ENCODE results near the gene FLT4. TPM values are rescaled to one million over a fixed set of nuclear protein-coding genes. Genes with fewer than 3 reads are reported as not detected.

Gene FLT4
- total and polyA plus RNA-seq, 9 of the 15 experiments (the other 6 are each of a cell fraction or from before 2014, with no cell fraction given), result 0.01 to 0.42 (median 0.14) TPM; not detected in 2

GRCh38 chr5:180553530-180553929, 95.9 kb downstream of the FLT4 start (continued):
- TF ChIP-seq, protein P1, sequence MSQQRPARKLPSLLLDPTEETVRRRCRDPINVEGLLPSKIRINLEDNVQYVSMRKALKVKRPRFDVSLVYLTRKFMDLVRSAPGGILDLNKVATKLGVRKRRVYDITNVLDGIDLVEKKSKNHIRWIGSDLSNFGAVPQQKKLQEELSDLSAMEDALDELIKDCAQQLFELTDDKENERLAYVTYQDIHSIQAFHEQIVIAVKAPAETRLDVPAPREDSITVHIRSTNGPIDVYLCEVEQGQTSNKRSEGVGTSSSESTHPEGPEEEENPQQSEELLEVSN (IDR thresholded peaks at IDR 0.05; ENCODE audit: borderline replicate concordance in 1 of 2, extremely low read depth in 1 of 2, insufficient read depth in 1 of 2, insufficient read length in 1 of 2, low read depth in 1 of 2, low read length in 1 of 2, poor library complexity in 1 of 2, severe bottlenecking in 1 of 2), result no peak
- TF ChIP-seq ZNF3 (CRISPR knock-in tag; IDR thresholded peaks at IDR 0.05) (no peak), CTCF (IDR thresholded peaks at IDR 0.05 in 2 of 3, conservative IDR thresholded peaks at IDR 0.05 in 1 of 3; ENCODE audit: insufficient read depth in 2 of 3, low read depth in 1 of 3, low read length in 3 of 3) (no peak), E2F3 (CRISPR knock-in tag; IDR thresholded peaks at IDR 0.05) (no peak), NFXL1 (CRISPR knock-in tag; IDR thresholded peaks at IDR 0.05) (no peak; the same call in 1 of the 2 replicates), HSF4 (CRISPR knock-in tag; IDR thresholded peaks at IDR 0.05; ENCODE audit: borderline replicate concordance) (no peak), FIP1L1 (IDR thresholded peaks at IDR 0.05; ENCODE audit: low read depth, low read length, poor library complexity, severe bottlenecking) (no peak), CAMTA2 (CRISPR knock-in tag; conservative IDR thresholded peaks at IDR 0.05) (no peak), SIN3A (IDR thresholded peaks at IDR 0.05; ENCODE audit: borderline replicate concordance in 2 of 2, control insufficient read depth in 1 of 2, low read depth in 2 of 2, low read length in 2 of 2) (no peak), ELF4 (CRISPR knock-in tag; IDR thresholded peaks at IDR 0.05) (0 out of 2 replicates have a peak, but pooled peaks have one; percentile 30), HINFP (tag; conservative IDR thresholded peaks at IDR 0.05; ENCODE audit: low read depth) (no peak)
- TF ChIP-seq, protein P2, sequence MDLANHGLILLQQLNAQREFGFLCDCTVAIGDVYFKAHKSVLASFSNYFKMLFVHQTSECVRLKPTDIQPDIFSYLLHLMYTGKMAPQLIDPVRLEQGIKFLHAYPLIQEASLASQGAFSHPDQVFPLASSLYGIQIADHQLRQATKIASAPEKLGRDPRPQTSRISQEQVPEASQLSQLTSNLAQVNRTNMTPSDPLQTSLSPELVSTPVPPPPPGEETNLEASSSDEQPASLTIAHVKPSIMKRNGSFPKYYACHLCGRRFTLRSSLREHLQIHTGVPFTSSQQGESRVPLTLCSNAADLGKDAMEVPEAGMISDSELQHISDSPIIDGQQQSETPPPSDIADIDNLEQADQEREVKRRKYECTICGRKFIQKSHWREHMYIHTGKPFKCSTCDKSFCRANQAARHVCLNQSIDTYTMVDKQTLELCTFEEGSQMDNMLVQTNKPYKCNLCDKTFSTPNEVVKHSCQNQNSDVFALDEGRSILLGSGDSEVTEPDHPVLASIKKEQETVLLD (IDR thresholded peaks at IDR 0.05), result no peak
- TF ChIP-seq, protein P3, sequence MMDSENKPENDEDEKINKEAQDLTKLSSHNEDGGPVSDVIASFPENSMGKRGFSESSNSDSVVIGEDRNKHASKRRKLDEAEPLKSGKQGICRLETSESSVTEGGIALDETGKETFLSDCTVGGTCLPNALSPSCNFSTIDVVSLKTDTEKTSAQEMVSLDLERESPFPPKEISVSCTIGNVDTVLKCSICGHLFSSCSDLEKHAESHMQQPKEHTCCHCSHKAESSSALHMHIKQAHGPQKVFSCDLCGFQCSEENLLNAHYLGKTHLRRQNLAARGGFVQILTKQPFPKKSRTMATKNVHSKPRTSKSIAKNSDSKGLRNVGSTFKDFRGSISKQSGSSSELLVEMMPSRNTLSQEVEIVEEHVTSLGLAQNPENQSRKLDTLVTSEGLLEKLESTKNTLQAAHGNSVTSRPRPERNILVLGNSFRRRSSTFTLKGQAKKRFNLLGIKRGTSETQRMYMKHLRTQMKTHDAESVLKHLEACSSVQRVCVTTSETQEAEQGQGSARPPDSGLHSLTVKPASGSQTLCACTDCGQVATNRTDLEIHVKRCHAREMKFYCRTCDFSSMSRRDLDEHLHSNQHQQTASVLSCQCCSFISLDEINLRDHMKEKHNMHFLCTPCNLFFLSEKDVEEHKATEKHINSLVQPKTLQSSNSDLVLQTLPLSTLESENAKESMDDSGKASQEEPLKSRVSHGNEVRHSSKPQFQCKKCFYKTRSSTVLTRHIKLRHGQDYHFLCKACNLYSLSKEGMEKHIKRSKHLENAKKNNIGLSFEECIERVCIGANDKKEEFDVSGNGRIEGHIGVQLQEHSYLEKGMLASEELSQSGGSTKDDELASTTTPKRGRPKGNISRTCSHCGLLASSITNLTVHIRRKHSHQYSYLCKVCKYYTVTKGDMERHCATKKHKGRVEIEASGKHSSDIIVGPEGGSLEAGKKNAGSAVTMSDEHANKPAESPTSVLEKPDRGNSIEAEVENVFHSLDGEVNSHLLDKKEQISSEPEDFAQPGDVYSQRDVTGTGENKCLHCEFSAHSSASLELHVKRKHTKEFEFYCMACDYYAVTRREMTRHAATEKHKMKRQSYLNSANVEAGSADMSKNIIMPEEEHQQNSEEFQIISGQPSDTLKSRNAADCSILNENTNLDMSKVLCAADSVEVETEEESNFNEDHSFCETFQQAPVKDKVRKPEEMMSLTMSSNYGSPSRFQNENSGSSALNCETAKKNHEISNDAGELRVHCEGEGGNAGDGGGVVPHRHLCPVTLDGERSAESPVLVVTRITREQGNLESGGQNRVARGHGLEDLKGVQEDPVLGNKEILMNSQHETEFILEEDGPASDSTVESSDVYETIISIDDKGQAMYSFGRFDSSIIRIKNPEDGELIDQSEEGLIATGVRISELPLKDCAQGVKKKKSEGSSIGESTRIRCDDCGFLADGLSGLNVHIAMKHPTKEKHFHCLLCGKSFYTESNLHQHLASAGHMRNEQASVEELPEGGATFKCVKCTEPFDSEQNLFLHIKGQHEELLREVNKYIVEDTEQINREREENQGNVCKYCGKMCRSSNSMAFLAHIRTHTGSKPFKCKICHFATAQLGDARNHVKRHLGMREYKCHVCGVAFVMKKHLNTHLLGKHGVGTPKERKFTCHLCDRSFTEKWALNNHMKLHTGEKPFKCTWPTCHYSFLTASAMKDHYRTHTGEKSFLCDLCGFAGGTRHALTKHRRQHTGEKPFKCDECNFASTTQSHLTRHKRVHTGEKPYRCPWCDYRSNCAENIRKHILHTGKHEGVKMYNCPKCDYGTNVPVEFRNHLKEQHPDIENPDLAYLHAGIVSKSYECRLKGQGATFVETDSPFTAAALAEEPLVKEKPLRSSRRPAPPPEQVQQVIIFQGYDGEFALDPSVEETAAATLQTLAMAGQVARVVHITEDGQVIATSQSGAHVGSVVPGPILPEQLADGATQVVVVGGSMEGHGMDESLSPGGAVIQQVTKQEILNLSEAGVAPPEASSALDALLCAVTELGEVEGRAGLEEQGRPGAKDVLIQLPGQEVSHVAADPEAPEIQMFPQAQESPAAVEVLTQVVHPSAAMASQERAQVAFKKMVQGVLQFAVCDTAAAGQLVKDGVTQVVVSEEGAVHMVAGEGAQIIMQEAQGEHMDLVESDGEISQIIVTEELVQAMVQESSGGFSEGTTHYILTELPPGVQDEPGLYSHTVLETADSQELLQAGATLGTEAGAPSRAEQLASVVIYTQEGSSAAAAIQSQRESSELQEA (IDR thresholded peaks at IDR 0.05; ENCODE audit: low read depth), result no peak
